Frontal cortex (tissue), 4 donors: ENCODE results near the gene LIX1L. TPM values are rescaled to one million over a fixed set of nuclear protein-coding genes. Genes with fewer than 3 reads are reported as not detected.

Experiments
- DNase-seq, 2 donors: peaks; one replicate each; pipeline ENCODE4 v3.0.0; 2012; ENCODE audit warnings: low spot score in 2 of 2
- FAIRE-seq: peaks from 2 replicates; lab custom pipeline; 2012; peaks lifted over from hg19 to GRCh38; lab: Jason Lieb, UNC
- total RNA-seq: library from RNA; depleted of rRNA; stranded (reverse); fragments of >200 nt; gene quantifications from one replicate; pipeline ENCODE4 v1.2.3, GENCODE V29; 2014
- donor health status: control.
- donor health status: control.
- donor health status: control.

LIX1L gene
- total RNA-seq, 1 donor from 2014 or later: 17.1 TPM

- no peak for DNase-seq
- no peak for FAIRE-seq
Observed at GRCh38 chr1:145985502-145986439, 28.0 kb upstream of the LIX1L start.

- FAIRE-seq (no peak), DNase-seq (no peak)
Observed at GRCh38 chr1:145985129-145985501, 27.3 kb upstream of the LIX1L start.

DNA sequence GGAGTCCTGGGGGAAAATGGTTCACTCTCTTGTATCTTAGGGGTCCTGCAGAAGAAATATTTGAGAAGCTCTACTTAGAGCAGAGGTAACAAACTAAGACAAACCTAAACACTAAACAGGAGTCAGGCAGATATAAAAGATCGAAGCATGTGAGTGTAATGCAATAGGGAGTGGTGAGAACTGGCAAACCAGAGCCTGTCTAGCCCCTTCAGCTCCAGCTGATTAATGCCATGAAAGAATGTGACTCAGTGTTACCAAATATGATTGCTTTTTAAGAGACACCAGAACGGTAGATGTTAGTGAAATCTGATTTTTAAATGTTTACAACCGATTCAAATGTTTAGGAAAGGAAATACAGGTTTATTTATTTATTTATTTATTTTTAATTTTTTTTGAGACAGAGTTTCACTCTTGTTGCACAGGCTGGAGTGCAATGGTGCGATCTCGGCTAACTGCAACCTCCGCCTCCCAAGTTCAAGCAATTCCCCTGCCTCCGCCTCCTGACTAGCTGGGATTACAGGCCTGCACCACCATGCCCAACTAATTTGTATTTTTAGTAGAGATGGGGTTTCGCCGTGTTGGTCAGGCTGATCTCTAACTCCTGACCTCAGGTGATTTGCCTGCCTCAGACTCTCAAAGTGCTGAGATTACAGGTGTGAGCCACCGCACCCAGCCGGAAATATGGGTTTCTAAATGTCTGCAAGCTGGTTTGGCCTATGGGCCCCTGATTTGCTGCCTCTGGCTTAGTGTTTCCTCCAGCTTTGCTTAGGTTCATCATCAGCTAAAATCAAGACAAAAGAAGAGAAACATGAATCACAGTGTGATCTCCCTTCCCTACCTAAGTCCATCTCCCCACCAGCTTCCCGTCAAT, 26.4 kb upstream of the LIX1L start:
- FAIRE-seq: no peak

DNA sequence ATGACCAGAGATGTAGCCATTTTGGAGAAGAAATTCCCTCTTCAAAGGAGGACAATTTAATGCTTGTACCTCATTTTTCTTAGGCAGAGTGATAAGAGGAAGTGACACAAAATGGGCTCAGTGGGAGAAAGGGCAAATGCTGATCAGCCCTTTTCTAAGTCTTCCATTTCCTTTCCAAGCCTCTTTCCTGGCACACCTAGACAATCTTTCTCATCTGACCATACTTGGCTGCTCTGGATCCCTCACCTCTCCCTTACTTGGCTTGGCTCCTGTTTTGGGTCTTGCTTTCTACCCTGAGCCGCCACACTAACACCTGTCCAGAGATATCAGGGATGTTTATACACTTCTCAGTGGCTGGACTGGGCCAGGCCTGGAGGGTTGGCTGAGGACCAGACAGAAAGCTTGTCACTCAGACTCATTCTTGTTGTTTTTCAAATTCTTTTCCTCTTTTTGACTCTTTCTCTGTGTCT, 25.4 kb upstream of the LIX1L start:
- DNase-seq: no peak
- no peak for FAIRE-seq

More for the DNA sequence above, 26.4 kb upstream of the LIX1L start:
- no peak for DNase-seq

DNA sequence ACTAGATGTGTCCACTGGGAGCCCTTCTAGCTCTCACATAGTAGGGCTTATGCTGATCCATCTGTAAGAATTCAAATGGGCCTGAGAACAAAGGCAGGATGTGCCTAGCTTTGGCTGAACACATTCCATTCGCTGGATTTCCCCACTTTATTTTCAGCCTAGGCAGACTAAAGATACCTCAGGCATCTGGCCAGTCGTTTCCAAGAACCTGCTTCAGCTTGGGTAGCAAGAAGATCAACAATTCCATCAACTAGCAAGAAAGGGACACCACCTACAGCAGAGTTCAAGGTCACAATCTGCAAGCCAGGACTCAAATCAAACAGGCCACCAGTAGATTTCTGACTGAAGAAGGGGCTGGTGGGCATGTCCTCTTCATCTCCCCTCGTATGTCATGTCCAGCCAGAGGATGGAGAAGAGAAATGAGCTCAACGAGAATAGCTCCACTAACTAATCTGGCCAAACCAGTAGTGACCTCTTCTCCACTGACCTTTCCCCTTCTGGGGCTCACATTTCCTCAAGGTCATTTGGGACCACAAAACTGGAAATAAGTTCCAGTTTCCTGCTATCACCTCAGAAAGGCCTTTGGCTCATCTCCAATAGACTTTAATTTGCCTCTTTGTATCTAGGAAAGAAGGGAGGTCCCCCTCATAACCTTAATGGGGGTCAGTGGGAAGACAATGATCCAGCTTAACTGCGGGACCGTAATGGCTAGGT, 24.4 kb upstream of the LIX1L start:
- DNase-seq: no peak
- FAIRE-seq: no peak

DNA sequence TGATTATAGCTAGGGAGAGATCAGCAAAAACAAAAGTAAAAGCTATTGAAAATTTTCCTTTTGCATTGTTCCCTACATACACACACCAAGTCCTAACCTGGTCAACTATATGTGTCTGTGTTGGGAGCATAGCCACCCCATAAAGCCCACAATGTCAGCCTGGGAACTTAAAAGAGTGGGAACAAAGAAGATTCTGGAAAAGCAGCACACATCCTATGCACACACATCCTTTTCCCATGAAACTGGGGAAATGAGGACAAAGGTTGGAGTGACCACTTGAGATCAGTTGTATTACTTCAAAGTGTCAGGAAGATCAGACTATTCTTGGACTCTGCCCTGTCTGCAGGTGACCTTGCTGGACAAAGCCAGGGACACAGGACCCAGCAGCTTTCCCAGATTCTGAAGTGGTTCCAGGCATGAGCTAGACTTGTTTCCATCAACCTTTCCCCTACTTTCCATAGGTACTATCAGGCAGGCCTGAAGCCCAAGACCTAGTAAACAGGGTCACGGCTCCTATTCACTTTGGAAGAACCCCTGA, 22.7 kb upstream of the LIX1L start:
- DNase-seq: no peak
- no peak for FAIRE-seq

- DNase-seq: no peak
- no peak for FAIRE-seq
Observed at GRCh38 chr1:145979746-145980456, 22.1 kb upstream of the LIX1L start.

DNA sequence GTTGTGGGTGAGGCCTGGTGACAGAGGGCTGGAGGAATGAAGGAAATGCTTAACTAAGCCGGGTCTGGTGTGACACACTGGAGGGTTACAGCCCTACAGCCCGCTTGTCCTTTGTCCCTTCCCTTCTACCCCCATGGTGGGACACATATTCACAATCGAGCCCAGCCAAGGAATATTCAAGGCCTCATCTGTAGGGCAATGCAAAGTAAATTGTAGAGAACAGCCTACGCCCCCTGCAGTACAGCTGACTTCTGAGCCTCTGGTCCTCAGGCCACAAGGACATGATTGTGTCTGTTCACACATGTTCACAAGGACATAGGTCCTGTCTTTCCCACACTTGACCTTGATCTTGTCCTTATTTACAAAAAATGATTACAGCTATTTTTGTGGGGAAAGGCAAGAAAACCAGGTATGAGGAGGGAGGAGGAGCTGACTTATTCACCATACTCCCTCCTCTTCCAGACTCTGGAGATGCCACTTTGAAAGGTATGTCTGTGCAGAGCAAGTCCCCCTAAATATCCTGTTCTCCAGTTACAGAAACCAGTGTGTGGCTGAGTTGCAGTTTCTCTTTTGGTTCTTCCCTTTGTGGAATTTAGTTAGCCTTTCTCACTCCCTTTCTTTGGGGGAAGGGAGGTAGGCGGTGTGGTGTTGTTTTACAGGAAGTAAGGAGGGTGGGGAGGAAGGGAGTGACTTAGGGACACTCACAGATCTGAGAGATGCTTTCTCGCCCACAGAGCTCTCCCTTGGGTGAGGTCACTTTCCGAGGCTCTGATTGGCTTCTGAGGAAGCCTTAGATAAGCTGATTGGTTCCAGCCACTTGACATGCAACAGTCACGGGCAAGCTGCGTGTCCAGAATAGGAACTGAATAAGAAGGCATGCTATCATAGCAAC, 21.3 kb upstream of the LIX1L start:
- no peak for FAIRE-seq
- DNase-seq: peak; percentile 75 to 78

GRCh38 chr1:145978471-145978853, 20.6 kb upstream of the LIX1L start:
- FAIRE-seq: no peak

GRCh38 chr1:145977486-145978470, 20.0 kb upstream of the LIX1L start:
- DNase-seq: peak; percentile 76 to 77
- no peak for FAIRE-seq

More at GRCh38 chr1:145978471-145978853, 20.6 kb upstream of the LIX1L start:
- DNase-seq: no peak

GRCh38 chr1:145977016-145977415, 19.2 kb upstream of the LIX1L start:
- no peak for FAIRE-seq
- DNase-seq: no peak

GRCh38 chr1:145975216-145975615, 17.4 kb upstream of the LIX1L start:
- FAIRE-seq (no peak), DNase-seq (no peak)

DNA sequence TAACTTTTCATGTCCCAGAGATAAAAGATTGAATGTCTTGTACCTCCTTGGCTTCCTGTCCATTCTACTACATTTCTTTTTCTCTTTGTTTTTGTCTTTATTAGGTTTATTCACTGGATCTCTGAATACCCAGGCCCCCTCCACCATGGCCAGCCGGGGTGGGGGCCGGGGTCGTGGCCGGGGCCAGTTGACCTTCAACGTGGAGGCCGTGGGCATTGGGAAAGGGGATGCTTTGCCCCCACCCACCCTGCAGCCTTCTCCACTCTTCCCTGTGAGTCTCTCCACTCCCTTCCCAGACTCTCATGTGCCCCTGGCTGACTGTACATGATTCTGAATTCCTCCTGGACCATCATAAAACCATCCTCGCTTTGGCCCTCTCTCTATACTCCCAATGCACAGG, 16.9 kb upstream of the LIX1L start:
- no peak for DNase-seq
- no peak for FAIRE-seq

GRCh38 chr1:145972580-145972979, 14.8 kb upstream of the LIX1L start:
- DNase-seq (no peak), FAIRE-seq (no peak)

GRCh38 chr1:145967288-145967687, 9.5 kb upstream of the LIX1L start:
- FAIRE-seq: no peak
- no peak for DNase-seq

DNA sequence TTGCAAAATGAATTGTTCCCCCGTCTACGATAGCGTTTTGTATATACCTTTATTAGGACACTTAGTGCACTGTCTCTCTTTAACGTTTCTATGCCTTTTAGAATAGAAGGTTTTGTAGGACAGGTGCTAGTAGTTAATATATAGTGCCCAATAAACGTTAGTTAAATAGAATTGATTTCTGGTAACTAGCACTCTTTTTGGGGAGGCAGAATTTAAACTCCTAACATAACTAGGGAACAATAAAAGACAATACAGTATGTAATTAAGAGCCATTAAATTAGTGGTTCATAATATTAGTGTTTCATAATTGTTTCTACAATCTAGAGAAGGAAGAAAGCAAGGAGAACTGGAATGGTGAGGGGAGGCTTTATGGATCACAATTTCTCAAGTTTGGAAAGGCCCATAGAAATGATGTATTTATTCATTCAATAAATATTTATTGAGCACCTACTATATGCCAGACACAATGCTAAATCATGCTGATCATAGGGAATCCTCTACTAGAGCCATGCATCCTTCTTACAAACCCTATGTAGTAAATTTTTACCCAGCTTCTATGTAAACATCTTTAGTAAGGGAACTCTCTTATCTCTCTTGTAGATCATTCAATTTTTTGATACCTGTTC, 7.4 kb upstream of the LIX1L start:
- DNase-seq (no peak), FAIRE-seq (no peak)
